DMS53 treated with DMSO at 0.1 percent for 48 hours (cell line): ENCODE measurements around the gene OR2AG2.

ENCODE experiments used
- DNase-seq: peaks from one replicate; lab custom pipeline; 2025; ENCODE audit not compliant: unreplicated experiment; lab: John Stamatoyannopoulos, UW

Gene OR2AG2

GRCh38 chr11:6742260-6742659 lies 29.5 kb downstream of the OR2AG2 start:
- no peak for DNase-seq

- no peak for DNase-seq
Observed at GRCh38 chr11:6738590-6738989, 33.2 kb downstream of the OR2AG2 start.

- peak; percentile 74 for DNase-seq
Observed at GRCh38 chr11:6737872-6738466, 33.8 kb downstream of the OR2AG2 start.

DNA sequence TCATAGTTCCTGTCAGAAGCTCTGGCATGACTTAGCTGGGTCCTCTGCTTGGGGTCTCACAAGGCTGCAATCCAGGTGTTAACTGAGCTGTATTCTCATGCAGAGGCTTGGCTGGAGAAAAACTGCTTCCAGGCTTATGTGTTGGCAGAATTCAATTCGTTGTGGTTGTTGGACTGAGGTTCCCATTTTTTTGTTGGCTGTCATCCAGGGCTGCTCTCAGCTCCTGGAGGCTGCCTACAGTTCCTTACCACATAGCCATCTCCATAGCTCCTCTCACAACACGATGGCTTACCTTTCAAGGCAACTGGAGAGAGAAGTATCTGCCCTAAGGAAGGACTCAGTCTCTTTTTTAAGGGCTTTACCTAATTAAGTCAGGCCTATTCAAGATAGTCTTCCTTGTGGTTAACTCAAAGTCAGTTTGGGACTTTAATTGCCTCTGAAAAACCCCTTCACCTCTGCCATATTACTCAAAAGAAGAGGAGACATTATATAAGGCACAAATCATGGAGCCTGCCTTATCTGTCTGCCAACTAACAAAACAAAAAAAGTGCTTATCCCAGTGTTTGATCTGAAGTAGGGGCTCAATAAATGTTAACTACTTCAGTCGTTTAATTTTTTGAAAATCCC lies 35.2 kb downstream of the OR2AG2 start:
- DNase-seq = no peak

GRCh38 chr11:6735306-6735705 lies 36.5 kb downstream of the OR2AG2 start:
- DNase-seq = no peak

GRCh38 chr11:6734616-6735015 lies 37.2 kb downstream of the OR2AG2 start:
- no peak for DNase-seq

GRCh38 chr11:6733326-6734275 lies 38.2 kb downstream of the OR2AG2 start:
- DNase-seq = no peak

- DNase-seq = no peak
Observed at GRCh38 chr11:6727971-6728760, 43.6 kb downstream of the OR2AG2 start.

DNA sequence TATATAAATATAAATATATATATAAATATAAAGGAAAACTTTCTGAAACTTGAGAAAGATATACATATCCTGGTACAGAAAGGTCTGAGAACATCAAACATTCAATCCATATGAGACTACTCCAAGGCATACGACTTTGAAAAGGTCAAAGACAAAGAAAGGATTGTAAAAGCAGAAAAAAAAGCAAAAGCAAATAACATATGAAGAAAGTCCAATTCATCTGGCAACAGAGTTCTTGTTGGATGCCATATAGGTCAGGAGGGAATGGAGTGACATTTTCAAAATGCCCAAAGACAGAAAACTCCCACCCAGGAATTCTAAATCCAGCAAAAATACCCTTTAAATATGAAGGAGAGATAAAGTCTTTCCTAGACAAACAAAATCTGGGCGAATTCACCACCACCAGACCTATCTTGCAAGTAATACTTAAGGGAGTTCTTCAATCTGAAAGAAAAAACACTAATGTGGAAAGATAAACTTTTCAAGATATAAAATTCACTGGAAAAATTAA lies 46.3 kb downstream of the OR2AG2 start:
- DNase-seq = no peak

DNA sequence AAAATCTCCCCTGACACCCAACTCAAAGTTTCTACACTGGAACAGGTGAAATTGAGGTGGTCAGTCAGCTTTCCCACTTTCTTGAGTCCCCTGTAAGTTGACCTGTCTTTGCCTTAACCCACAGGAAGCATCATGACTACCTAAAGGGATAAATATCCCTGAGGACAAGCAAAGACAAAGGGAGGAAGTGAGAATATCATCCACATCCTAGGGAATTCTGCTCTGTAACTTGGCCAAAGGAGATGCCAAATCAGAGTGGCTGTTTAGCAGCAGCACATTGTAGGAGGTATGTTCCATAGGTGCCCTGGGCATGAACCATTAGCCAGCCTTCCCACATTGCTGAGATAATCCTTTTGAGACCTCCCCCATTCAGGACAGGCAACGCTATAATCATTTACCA lies 47.8 kb downstream of the OR2AG2 start:
- DNase-seq = no peak

- DNase-seq = no peak
Observed at GRCh38 chr11:6721343-6721742, 50.4 kb downstream of the OR2AG2 start.

DNA sequence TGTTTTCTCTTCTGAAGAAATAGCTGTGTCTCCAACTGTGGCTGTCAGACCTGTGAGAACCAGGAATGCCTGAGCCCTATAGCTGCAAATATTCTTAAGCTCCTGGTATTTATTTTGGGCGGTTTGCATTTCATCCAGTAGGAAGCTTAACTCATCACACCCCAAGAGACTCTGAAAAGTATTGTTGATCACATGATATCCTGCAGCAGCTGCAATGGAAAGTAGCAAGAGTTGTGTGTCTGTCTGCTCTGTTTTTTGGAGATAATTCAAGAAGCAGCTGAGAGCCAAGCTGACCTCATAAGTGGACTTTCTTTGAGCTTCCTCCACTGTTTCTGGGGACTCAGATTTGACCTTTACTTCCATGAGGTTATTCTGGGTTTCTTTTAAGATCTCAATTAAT lies 52.2 kb downstream of the OR2AG2 start:
- DNase-seq = no peak

DNA sequence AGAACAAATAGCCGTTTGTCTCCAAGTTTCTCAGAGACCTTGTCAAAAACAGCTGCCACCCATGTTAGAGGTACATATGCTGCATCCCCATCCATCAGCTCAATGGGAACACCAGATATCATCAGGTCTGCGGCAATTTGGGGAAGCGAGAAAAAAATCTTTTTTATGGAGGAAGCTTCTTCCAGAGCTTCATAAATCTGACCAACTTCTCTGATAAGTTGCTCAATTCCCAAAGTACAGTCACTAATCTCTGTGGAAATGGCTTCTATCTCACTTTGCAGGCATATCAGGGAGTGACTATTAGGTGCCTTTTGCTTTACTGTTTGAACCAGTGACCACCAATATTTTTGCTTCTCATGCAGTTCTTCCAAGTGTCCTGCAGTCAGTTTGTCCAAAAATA lies 54.4 kb downstream of the OR2AG2 start:
- DNase-seq = no peak
